ENCODE data around the gene DRG2. TPM values are rescaled to one million over a fixed set of nuclear protein-coding genes. Genes with fewer than 3 reads are reported as not detected.

The DRG2 gene
- total and polyA plus RNA-seq, 7 experiments from 2014 or later, result 37.7 to 54.7 (median 46.0) TPM

DNA sequence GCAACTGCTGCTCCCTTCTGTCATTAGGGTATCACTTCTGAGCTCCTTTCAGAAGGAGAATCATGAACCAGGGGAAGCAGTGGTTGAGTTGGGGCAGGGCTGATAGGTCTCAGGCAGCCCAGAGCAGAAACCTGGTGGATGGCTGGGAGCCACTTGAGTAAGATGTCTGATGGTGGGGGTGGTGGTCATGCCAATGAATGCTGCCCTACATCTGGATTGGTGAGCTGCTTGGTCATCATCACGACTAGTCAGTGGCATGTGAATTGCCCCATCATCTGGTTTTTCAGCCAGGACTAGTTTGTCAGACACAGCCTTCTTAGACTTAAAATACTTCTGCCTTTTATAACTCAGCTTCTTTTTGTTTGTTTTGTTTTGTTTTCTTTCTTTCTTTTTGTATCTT, 46.0 kb upstream of the DRG2 start:
- ATAC-seq, result no peak
- no peaks in the 10 kb centered on the region for H3K9me3 ChIP-seq (ENCODE audit: control insufficient read depth in 2 of 3, low read length in 3 of 3)
- no peaks in the 10 kb centered on the region for H3K27me3 ChIP-seq (ENCODE audit: control insufficient read depth in 2 of 2, insufficient read depth in 2 of 2, low read length in 2 of 2)
- Mint-ChIP-seq H3K9me3 (peaks cover 0 to 2% (median 0%) of the 10 kb centered on the region in 11 donors), H3K27ac (peak overlapping the region in 5 of 9 donors; percentile 14 to 87 (median 70)), H3K36me3 (peaks cover 0 to 6% (median 4%) of the 10 kb centered on the region in 5 donors), H3K4me1 (peaks cover 41 to 60% (median 48%) of the 10 kb centered on the region in 7 donors), H3K4me3 (peak overlapping the region; percentile 49 to 100 (median 92)), H3K27me3 (no peaks in the 10 kb centered on the region)
- no peak for DNase-seq
- no peak overlapping the region for H3K4me3 ChIP-seq (ENCODE audit: low read length)
- intact Hi-C loops (cut with micrococcal nuclease), result no loop called here
- peaks cover 0 to 12% (median 0%) of the 10 kb centered on the region in 3 experiments for H3K36me3 ChIP-seq (ENCODE audit: control insufficient read depth in 2 of 3, insufficient read depth in 3 of 3, low read length in 3 of 3)
- H3K4me1 ChIP-seq (ENCODE audit: control insufficient read depth in 2 of 2, insufficient read depth in 2 of 2, low read length in 2 of 2), result peaks cover 23 to 30% of the 10 kb centered on the region in 2 donors
- POLR2A ChIA-PET, result no interaction called here
- CTCF ChIA-PET, result no interaction called here
- H3K27ac ChIP-seq (ENCODE audit: low read depth, low read length), result no peak overlapping the region

DNA sequence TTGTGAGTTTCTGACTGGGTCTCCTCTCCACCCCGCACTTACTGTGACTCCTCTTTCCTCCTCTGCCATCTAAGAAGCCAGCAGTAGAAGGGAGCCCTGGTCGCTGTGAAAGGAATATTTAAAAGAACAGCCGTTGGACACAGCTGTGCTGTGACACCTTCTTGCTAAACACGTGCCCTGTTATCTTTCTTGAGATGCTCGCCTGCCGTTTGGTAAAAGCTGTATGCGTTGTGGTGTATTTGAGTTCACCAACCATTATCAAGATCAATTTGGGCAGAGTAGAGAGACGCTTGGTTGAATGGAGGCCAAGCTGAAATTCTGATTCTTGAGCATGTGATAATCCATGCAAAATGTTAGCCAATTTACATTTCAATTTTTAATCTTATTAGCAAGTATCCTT, 44.8 kb upstream of the DRG2 start:
- POLR2A ChIA-PET, result interaction anchor here (0.5 kb wide), 1 partner anchor 12 kb away, joined by 3 read pairs; no protein-coding TSS in a partner anchor
- ATAC-seq (no peak), DNase-seq (no peak)
- peaks cover 14 to 22% of the 10 kb centered on the region in 2 donors for H3K4me1 ChIP-seq (ENCODE audit: control insufficient read depth in 2 of 2, insufficient read depth in 2 of 2, low read length in 2 of 2)
- H3K4me3 ChIP-seq (ENCODE audit: low read length), result no peak overlapping the region
- H3K27me3 ChIP-seq (ENCODE audit: control insufficient read depth in 2 of 2, insufficient read depth in 2 of 2, low read length in 2 of 2), result no peaks in the 10 kb centered on the region
- H3K36me3 ChIP-seq (ENCODE audit: control insufficient read depth in 2 of 3, insufficient read depth in 3 of 3, low read length in 3 of 3), result peaks cover 0 to 18% (median 0%) of the 10 kb centered on the region in 3 experiments
- Mint-ChIP-seq H3K36me3 (peaks cover 0 to 13% (median 10%) of the 10 kb centered on the region in 5 donors), H3K4me1 (peaks cover 31 to 49% (median 38%) of the 10 kb centered on the region in 7 donors), H3K27me3 (no peaks in the 10 kb centered on the region), H3K27ac (peak overlapping the region in 1 of 9 donors; percentile 74), H3K4me3 (peak overlapping the region in 3 of 10 donors; percentile 2 to 53 (median 38)), H3K9me3 (peaks cover 0 to 2% (median 0%) of the 10 kb centered on the region in 11 donors)
- intact Hi-C loops (cut with micrococcal nuclease), result no loop called here
- CTCF ChIA-PET, result no interaction called here
- H3K27ac ChIP-seq (ENCODE audit: low read depth, low read length), result no peak overlapping the region
- no peaks in the 10 kb centered on the region for H3K9me3 ChIP-seq (ENCODE audit: control insufficient read depth in 2 of 3, low read length in 3 of 3)

DNA sequence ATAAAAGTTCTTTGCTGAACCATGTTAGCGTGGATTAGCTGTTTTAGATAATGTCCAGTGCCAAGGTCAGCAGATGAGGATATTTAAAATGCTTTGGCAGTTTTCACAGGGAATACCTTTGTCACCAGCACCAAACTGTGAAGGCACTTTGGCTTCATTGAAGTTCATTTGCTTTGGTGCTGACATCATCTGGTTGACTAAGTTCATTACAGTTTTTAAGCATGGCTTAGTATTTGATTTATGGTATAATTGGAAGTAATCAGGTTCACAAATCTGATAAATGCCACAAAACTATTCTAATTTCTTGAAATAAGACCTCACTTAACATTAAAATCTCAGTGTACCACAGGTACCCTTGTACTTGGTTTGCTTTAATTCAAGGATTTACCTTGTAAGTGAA, 44.3 kb upstream of the DRG2 start:
- POLR2A ChIA-PET, result no interaction called here
- DNase-seq (peak in 3 of 9 donors; percentile 11 to 23 (median 14)), ATAC-seq (no peak)
- intact Hi-C loops (cut with micrococcal nuclease), result no loop called here
- H3K4me1 ChIP-seq (ENCODE audit: control insufficient read depth in 2 of 2, insufficient read depth in 2 of 2, low read length in 2 of 2), result peaks cover 9 to 17% of the 10 kb centered on the region in 2 donors
- H3K27ac ChIP-seq (ENCODE audit: low read depth, low read length), result no peak overlapping the region
- H3K27ac Mint-ChIP-seq, result no peak overlapping the region
- H3K9me3 Mint-ChIP-seq, result peaks cover 0 to 2% (median 0%) of the 10 kb centered on the region in 11 donors
- no peaks in the 10 kb centered on the region for H3K27me3 Mint-ChIP-seq
- H3K36me3 ChIP-seq (ENCODE audit: control insufficient read depth in 2 of 3, insufficient read depth in 3 of 3, low read length in 3 of 3), result peaks cover 0 to 18% (median 0%) of the 10 kb centered on the region in 3 experiments
- no peak overlapping the region for H3K4me3 ChIP-seq (ENCODE audit: low read length)
- H3K9me3 ChIP-seq (ENCODE audit: control insufficient read depth in 2 of 3, low read length in 3 of 3), result no peaks in the 10 kb centered on the region
- no peak overlapping the region for H3K4me3 Mint-ChIP-seq
- H3K4me1 Mint-ChIP-seq, result peaks cover 27 to 44% (median 34%) of the 10 kb centered on the region in 7 donors
- CTCF ChIA-PET, result no interaction called here
- no peaks in the 10 kb centered on the region for H3K27me3 ChIP-seq (ENCODE audit: control insufficient read depth in 2 of 2, insufficient read depth in 2 of 2, low read length in 2 of 2)
- peaks cover 0 to 13% (median 10%) of the 10 kb centered on the region in 5 donors for H3K36me3 Mint-ChIP-seq

DNA sequence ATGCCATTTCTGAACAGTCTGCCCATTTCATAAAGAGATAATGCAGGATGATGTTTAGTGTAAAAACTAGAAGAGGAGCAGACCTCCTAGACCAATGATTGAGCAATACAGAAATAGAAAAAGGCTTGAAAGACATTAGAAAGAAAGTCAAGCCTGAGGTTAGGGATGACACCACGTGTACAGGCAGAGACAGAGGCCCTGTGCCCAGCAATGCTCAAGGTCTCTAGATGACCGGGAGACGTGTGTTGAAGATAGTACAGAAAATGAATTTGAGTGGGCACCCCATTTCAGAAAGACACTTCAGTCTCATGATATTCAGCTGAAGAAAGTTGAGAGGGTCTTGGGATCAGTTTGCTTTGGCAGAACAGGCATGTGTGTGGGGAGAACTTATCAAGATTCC, 43.1 kb upstream of the DRG2 start:
- no peak overlapping the region for H3K4me3 ChIP-seq (ENCODE audit: low read length)

DNA sequence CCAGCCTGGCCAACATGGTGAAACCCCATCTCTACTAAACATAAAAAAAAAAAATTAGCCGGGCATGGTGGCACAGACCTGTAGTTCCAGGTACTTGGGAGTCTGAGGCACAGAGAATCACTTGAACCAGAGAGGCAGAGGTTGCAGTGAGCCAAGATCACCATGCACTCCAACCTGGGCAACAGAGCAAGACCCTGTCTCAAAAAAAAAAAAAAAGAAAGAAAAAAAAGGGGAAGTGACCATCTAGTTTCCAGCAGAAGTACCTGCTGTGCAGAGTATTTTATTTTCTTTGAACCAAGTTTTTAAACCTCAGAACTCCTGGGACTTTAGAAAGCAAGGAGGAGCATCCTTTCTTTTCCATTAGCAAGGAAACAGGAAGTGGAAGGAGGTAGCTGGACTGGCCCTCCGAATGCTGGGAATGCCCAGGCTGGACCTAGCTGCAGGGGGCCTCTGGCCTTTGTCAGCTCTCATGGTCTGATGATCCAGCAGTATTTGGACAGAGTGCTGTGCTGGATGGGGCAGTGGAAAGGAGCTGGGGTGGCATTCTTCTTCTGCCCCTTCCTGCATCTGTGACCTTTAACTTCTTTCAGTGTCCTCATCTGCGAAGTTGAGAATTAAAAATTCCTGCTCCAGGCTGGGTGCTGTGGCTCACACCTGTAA, 41.9 kb upstream of the DRG2 start:
- intact Hi-C loops (cut with micrococcal nuclease), result no loop called here
- Histone ChIP-seq H3K4me1 (ENCODE audit: control insufficient read depth in 2 of 2, insufficient read depth in 2 of 2, low read length in 2 of 2) (peaks cover 1 to 7% of the 10 kb centered on the region in 2 donors), H3K27me3 (ENCODE audit: control insufficient read depth in 2 of 2, insufficient read depth in 2 of 2, low read length in 2 of 2) (no peaks in the 10 kb centered on the region), H3K27ac (ENCODE audit: low read depth, low read length) (no peak overlapping the region), H3K4me3 (ENCODE audit: low read length) (no peak overlapping the region), H3K36me3 (ENCODE audit: control insufficient read depth in 2 of 3, insufficient read depth in 3 of 3, low read length in 3 of 3) (peaks cover 0 to 18% (median 0%) of the 10 kb centered on the region in 3 experiments), H3K9me3 (ENCODE audit: control insufficient read depth in 2 of 3, low read length in 3 of 3) (no peaks in the 10 kb centered on the region)
- H3K27ac Mint-ChIP-seq, result no peak overlapping the region
- ChIA-PET POLR2A (interaction anchor here (0.7 kb wide), 1 partner anchor 27 kb away, joined by 3 read pairs; no protein-coding TSS in a partner anchor), CTCF (no interaction called here)
- peaks cover 0 to 14% (median 5%) of the 10 kb centered on the region in 5 donors for H3K36me3 Mint-ChIP-seq
- no peaks in the 10 kb centered on the region for H3K27me3 Mint-ChIP-seq
- no peak for DNase-seq
- H3K9me3 Mint-ChIP-seq, result no peaks in the 10 kb centered on the region
- H3K4me1 Mint-ChIP-seq, result peaks cover 15 to 26% (median 23%) of the 10 kb centered on the region in 7 donors
- ATAC-seq, result no peak
- no peak overlapping the region for H3K4me3 Mint-ChIP-seq

More for the DNA sequence above, 43.1 kb upstream of the DRG2 start:
- ChIA-PET CTCF (no interaction called here), POLR2A (no interaction called here)
- Histone ChIP-seq H3K4me1 (ENCODE audit: control insufficient read depth in 2 of 2, insufficient read depth in 2 of 2, low read length in 2 of 2) (peaks cover 9 to 15% of the 10 kb centered on the region in 2 donors), H3K27me3 (ENCODE audit: control insufficient read depth in 2 of 2, insufficient read depth in 2 of 2, low read length in 2 of 2) (no peaks in the 10 kb centered on the region), H3K36me3 (ENCODE audit: control insufficient read depth in 2 of 3, insufficient read depth in 3 of 3, low read length in 3 of 3) (peaks cover 0 to 18% (median 0%) of the 10 kb centered on the region in 3 experiments), H3K9me3 (ENCODE audit: control insufficient read depth in 2 of 3, low read length in 3 of 3) (no peaks in the 10 kb centered on the region), H3K27ac (ENCODE audit: low read depth, low read length) (no peak overlapping the region)
- H3K4me3 Mint-ChIP-seq, result no peak overlapping the region
- ATAC-seq (no peak), DNase-seq (no peak)
- H3K9me3 Mint-ChIP-seq, result no peaks in the 10 kb centered on the region
- peaks cover 0 to 13% (median 5%) of the 10 kb centered on the region in 5 donors for H3K36me3 Mint-ChIP-seq
- H3K27me3 Mint-ChIP-seq, result no peaks in the 10 kb centered on the region
- intact Hi-C loops (cut with micrococcal nuclease), result no loop called here
- no peak overlapping the region for H3K27ac Mint-ChIP-seq
- peaks cover 25 to 34% (median 32%) of the 10 kb centered on the region in 7 donors for H3K4me1 Mint-ChIP-seq

DNA sequence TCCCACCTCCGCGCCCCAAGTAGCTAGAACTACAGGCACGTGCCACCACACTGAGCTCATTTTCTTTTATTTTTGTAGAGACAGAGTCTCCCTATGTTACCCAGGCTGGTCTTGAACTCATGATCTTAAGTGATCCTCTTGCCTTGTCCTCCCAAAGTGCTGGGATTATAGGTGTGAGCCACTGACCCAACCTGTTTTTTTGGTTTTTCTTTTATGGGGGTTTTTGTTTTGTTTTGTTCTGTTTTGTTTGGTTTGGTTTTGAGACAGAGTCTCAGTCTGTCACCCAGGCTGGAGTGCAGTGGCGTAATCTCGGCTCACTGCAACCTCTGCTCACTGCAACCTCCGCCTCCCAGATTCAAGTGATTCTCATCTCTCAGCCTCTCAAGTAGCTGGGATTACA, 32.2 kb upstream of the DRG2 start:
- Mint-ChIP-seq H3K4me1 (no peaks in the 10 kb centered on the region), H3K36me3 (peaks cover 10 to 46% (median 22%) of the 10 kb centered on the region in 5 donors), H3K4me3 (no peak overlapping the region), H3K27me3 (no peaks in the 10 kb centered on the region), H3K9me3 (no peaks in the 10 kb centered on the region), H3K27ac (no peak overlapping the region)
- Histone ChIP-seq H3K4me1 (ENCODE audit: control insufficient read depth in 2 of 2, insufficient read depth in 2 of 2, low read length in 2 of 2) (no peaks in the 10 kb centered on the region), H3K27ac (ENCODE audit: low read depth, low read length) (no peak overlapping the region), H3K36me3 (ENCODE audit: control insufficient read depth in 2 of 3, insufficient read depth in 3 of 3, low read length in 3 of 3) (peaks cover 0 to 42% (median 10%) of the 10 kb centered on the region in 3 experiments), H3K4me3 (ENCODE audit: low read length) (no peak overlapping the region), H3K27me3 (ENCODE audit: control insufficient read depth in 2 of 2, insufficient read depth in 2 of 2, low read length in 2 of 2) (no peaks in the 10 kb centered on the region), H3K9me3 (ENCODE audit: control insufficient read depth in 2 of 3, low read length in 3 of 3) (no peaks in the 10 kb centered on the region)
- ChIA-PET POLR2A (no interaction called here), CTCF (no interaction called here)
- DNase-seq, result no peak
- intact Hi-C loops (cut with micrococcal nuclease), result no loop called here
- no peak for ATAC-seq

DNA sequence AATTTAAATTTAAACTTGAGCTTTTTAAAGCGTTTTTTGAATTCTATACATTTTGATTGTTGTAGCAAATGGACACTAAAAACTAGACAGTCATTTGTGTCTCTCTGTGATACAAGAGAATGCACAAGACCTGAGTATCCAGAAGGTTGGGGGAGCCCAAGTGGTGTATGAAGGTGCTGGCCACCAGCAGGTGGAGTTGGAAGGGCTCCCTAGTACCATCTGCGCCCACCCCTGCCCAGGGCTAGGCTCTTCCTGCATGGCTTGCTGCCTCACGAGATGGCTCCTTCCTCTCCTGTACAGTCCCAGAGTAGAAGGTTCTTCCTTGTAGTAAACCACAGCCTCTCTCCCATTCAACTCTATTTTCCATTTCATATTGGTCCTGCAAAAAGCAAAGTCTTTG, 31.5 kb upstream of the DRG2 start:
- Mint-ChIP-seq H3K4me1 (no peaks in the 10 kb centered on the region), H3K36me3 (peaks cover 10 to 46% (median 22%) of the 10 kb centered on the region in 5 donors), H3K4me3 (no peak overlapping the region), H3K27ac (no peak overlapping the region), H3K27me3 (no peaks in the 10 kb centered on the region), H3K9me3 (no peaks in the 10 kb centered on the region)
- H3K4me3 ChIP-seq (ENCODE audit: low read length), result no peak overlapping the region
- H3K27me3 ChIP-seq (ENCODE audit: control insufficient read depth in 2 of 2, insufficient read depth in 2 of 2, low read length in 2 of 2), result no peaks in the 10 kb centered on the region
- POLR2A ChIA-PET, result no interaction called here
- ATAC-seq, result no peak
- no peaks in the 10 kb centered on the region for H3K9me3 ChIP-seq (ENCODE audit: control insufficient read depth in 2 of 3, low read length in 3 of 3)
- no peak overlapping the region for H3K27ac ChIP-seq (ENCODE audit: low read depth, low read length)
- intact Hi-C loops (cut with micrococcal nuclease), result no loop called here
- peaks cover 0 to 46% (median 11%) of the 10 kb centered on the region in 3 experiments for H3K36me3 ChIP-seq (ENCODE audit: control insufficient read depth in 2 of 3, insufficient read depth in 3 of 3, low read length in 3 of 3)
- DNase-seq, result no peak
- no peaks in the 10 kb centered on the region for H3K4me1 ChIP-seq (ENCODE audit: control insufficient read depth in 2 of 2, insufficient read depth in 2 of 2, low read length in 2 of 2)
- CTCF ChIA-PET, result no interaction called here
